GM18861 (cell line): ENCODE results near the gene CCDC122.
A peak's percentile ranks its signal among the peaks of the same experiment; 100 is the strongest.

Experiments
- ATAC-seq: cut with Tn5 transposase; IDR thresholded peaks from one replicate; pipeline ENCODE4 v1.9.1; 2021; ENCODE audit not compliant: unreplicated experiment

Gene CCDC122

DNA sequence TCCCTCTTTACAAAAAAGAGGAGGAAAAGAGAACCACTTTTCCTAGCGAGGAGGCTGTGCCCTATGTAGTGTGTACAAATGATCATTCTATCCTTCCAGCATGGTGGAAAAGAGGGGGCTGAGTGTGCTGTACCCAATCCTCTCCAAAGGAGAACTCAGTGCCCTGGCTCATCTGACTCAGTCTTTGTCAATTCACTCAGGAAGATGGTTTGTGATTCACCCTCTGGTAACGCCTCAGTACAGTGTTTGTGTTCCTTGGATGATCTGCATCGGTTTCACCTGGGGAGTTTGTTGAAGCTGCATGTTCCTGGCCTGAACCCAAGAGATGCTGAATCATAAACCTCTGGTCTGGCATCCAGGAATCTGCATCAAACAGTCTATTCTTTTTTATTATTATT lies 74.5 kb downstream of the CCDC122 start:
- ATAC-seq, result no peak

DNA sequence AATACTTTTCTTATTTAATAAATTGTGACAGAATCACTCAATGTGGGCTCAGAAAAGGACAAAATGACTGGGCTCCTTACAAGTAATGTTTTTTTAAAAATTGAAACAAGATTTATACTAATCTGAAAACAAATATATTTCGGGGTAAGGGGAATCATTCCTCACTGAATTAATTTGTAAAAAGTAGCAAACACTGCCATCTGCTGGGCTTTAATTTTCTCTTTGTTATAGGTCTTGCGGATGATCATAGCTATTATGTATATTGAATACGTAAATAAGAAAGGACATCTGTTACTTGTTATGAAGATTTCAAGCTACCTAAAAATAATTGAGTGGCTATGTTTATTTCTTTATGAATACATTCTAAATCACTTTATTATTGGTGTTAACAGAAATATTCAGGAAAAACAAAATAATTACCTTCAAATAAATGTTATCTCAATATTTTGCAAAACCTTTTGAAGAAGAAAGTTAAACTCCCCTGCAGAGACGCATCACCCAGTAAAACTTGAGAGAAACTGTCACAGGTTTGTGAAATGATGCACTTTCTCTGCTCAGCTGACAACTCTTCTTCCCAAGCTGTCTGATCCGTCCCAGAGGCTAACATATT lies 75.0 kb downstream of the CCDC122 start:
- peak; percentile 62 for ATAC-seq

DNA sequence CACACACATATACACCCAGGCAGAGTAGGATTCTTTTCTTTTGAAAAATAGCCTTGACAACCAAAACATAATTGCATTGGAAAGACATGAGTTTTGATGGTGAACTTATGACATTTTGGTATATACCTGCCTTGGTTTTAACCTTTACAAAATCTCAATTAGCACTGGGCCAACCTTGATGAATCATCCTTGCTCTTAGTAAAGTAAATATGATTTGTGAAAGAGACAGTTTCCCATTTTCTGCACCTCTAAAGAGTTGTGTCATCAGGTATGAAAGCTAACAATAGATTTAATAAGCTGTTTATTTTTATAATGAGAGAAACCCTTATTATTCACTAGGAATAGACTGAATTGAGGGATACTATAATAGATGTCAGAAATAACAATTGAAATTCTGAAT lies 77.0 kb downstream of the CCDC122 start:
- ATAC-seq, result no peak

DNA sequence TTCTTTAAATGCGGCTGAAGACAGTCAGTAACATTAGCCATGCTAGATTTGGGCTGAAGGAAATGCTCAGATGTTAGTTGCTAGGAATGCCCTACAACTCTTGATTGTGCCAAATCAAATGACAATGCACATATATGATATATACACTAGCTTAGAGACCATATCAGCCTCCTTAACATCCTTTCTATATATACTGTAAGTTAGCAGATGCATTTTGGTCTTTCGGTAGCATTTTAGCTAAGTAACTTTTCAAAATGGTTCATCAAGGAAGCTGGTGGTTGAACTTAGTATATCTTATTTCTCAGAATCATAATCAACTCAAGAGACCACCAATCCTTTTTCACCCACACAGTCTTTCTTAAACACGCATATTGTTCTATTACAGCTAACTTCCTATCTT lies 78.7 kb downstream of the CCDC122 start:
- ATAC-seq, result no peak

DNA sequence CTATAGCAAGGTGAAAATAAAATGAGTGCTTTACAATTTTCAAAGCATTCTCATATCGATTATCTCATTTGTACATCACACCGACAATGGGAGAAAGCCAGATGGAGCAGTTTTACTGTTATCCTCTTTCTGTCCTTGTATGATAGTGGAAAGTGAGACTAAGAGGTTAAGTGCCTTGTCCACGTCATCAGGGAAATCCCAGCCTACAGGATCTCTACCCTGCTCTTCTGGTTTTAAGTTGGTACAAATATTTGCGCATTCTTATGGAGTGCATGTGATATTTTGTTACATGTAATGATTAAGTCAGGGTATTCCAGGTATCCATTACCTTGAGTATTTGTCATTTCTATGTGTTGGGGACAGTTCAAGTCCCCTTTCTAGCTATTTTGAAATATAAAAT lies 80.3 kb downstream of the CCDC122 start:
- ATAC-seq, result no peak

DNA sequence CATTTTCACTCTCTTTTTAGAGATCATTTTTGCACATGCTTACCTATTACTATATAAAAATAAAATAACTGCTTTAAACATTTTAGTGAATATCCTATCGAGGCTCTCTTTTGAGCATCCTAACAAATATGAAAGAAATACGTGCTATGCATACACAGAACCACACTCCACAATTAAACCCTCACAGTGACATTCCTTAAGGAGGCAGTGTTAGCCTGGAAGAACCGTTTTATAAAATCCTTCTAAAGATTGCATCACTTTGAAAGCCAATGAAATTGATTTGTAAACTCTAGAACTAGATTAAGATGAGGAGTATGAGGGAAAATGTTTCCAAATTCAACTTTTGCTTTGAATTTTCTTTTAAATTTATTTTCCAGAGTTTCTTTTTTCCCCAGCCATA lies 81.7 kb downstream of the CCDC122 start:
- no peak for ATAC-seq

DNA sequence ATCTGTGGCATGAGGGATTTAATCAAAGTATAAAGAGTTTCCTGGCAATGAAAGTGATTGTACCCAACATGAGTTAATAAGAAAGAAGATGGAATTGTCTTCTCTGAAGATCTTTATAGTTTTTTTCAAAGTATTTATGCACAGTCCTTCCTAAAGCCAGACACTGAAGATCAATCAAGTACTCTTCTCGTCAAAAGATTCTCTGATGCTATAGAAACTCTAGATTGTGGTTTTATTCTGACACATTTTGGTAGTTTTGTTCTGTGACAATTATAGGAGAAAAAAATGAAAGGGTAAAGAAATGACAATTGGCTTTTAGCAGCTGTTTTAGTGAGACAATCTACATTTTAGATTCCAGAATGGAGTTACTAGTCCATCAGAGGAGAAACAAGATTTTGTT lies 82.4 kb downstream of the CCDC122 start:
- ATAC-seq, result no peak

DNA sequence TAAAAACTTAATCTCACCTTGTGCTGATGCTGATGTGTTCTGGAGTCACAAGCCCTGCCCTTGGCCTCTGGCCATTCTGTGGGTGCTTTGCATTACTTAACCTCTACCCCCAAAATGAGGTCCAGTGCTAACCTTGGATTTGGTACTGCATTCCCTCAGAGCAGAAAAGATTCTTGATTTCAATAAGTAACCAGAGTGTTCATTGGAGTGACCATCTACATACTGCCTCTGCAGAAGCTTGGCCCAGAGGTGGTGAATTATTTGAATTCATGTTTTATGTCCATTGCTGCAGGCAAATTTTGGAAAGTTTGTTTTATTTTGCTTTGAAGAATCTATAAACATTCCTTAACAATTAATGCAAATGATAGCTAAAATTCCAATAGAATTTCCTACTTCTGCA lies 85.1 kb downstream of the CCDC122 start:
- no peak for ATAC-seq

DNA sequence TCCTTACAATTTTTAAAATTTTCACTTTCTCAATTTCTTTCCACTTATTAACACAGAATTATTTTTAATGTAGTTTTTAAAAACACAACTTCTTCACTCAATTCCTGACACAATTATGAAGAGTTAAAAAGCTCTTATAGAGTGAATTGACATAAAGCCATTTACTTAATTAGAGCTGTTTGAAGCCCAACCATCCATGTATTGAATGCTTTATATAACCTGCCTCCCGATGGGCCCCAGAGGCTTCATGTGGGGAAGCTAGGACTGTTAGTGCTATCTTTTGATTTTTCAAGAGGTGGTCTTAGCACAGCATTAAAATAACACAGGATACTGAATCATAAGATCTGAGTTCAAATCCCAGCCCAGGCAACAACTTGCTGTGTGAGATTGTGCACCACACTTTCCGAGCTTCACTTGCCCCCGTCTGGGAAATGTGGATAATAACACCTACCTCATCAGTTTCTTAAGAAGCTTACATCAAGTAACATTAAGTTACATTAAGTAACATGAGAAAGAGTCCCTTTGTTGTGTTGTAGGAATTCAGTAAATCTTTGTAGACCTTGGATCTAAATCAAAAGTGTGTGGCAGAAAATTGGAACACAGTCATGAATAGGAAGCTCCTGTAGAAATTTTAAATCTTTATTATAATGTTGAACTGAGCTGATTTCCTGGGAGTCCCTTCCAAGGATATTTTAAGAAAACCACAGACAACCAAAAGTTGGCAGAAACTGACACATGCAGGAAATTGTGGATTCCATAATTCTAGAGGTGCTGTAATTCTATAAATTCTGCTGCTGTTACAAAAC lies 87.3 kb downstream of the CCDC122 start:
- ATAC-seq, result no peak

DNA sequence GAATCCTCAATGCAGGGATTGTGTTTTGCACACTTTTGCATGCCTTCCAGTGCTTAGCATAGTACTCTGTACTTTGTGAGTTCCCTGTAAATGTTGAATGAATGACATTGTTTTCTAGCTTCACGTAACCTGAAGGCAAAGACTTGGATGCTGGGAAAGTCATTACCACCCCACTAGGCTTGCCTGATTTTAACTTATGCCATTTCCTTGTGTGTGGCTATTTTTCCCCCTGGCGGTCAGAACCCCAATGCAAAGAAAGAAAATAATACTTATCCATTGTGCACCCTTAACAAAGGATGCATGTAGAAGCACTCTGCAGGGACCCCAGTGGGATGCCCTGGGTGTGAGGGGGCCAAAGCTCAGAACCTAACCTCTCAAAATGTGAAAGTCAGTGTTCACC lies 91.5 kb downstream of the CCDC122 start:
- no peak for ATAC-seq

DNA sequence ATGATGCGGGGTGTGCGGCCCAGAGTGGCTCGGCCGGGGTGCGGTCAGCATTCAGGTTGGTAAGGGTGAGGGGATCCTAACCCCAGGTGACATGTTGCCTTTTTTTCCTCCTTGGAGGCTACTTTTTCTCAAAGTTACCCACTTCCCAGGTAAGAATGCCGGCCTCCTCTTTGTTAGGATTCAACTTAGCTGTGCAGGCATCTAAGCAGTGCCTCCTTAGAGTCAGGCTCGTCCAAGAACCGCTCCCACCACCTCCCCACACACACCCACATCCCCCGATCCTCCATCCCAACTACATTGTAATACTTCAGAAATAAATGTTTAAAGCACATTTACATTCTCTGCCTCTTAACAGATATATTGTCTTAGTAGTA lies 92.0 kb downstream of the CCDC122 start:
- ATAC-seq, result no peak

DNA sequence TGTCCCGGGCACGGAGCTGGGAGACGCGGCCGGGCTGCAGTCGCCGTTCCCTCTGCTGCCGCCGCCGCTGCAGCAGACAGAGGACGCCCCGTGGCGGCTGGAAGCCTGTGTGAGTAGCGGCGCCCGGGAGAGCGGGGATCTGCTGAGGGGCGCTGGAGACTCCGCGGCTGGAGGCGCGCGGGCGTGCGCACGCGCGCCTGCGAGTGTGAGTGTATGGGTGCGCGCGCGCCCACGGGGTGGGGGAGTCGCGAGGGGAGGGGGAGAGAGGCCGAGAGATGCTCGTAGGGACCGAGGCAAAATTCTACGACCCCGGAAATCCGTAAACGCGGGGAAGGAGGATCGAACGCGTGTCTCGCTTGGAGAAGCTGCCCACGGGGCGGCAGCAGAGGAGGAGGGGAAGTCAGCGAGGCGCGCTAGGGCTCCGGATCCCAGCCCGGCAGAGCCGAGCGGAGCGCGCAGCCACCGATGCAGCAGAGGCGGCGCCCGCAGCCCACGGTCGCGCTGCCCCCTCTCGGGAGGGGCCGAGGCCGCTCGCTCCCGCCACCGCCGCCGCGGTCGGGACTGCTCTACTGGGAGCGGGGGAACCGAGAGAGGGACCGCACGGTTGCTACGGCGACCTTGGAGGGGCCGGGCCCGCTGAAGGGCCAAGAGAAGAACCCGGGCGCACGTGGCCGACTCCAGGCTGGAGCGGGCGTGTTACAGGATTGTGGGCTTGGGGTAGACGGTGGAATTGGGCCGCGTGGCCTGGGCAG lies 92.6 kb downstream of the CCDC122 start, which contains the start of gene ENOX1:
ENOX1 (minus strand) TSS at position 207 of the 752 bp plus-strand sequence.
- ATAC-seq, result no peak

DNA sequence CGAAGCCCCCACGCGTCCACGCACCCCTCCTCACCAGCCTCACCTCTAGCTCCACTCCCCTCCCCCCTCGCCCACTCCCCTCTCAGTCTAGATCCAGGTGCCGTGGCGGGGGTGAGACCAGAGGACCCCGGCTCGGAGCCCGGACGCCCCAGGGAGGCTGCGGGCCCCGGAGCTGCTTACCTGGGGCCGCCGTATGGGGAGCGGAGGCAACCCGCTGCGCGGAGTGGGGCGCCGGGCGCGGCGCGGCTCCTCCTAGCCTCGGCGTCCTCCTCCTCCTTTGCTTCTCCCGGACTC lies 93.1 kb downstream of the CCDC122 start:
- no peak for ATAC-seq
